Thyroid gland (tissue), 4 donors: Measurements from ENCODE around the gene GLCCI1. TPM values are rescaled to one million over a fixed set of nuclear protein-coding genes. Genes with fewer than 3 reads are reported as not detected.

Experiments
- DNase-seq, 2 donors: peaks; one replicate each; pipeline ENCODE4 v3.0.0-alpha.2; 2019
- H3K27ac ChIP-seq, 3 donors: fragments of 200-600 bp; sonication (generic); 1 replicate in 2 of 3; 2 replicates in 1 of 3; pipeline ENCODE4 v1.5.1; 2016 to 2019; ENCODE audit warnings: mild to moderate bottlenecking in 1 of 3, moderate library complexity in 1 of 3
- H3K27me3 ChIP-seq: fragments of 200-600 bp; sonication (generic); one replicate; pipeline ENCODE4 v1.5.1; 2019
- H3K36me3 ChIP-seq, 2 donors: fragments of 200-600 bp; sonication (generic); one replicate each; pipeline ENCODE4 v1.5.1; 2016 to 2019
- H3K4me1 ChIP-seq, 2 donors: fragments of 200-600 bp; sonication (generic); one replicate each; pipeline ENCODE4 v1.5.1; 2017 to 2019
- H3K4me3 ChIP-seq, 3 donors: fragments of 200-600 bp; sonication (generic); replicated peaks in 1 of 3; 1 replicate in 2 of 3; 2 replicates in 1 of 3; pipeline ENCODE4 v1.5.1; 2016; ENCODE audit warnings: mild to moderate bottlenecking in 1 of 3
- H3K9me3 ChIP-seq: fragments of 200-600 bp; sonication (generic); one replicate; pipeline ENCODE4 v1.5.1; 2017
- CTCF ChIP-seq, 6 experiments: fragments of 200-600 bp in 3 of 6; fragments of 450-650 bp in 3 of 6; sonication (generic) in 3 of 6; IDR thresholded peaks; one replicate each; pipeline ENCODE4 v1.5.1; 2016 to 2019; ENCODE audit warnings: antibody characterized with exemption in 6 of 6, mild to moderate bottlenecking in 2 of 6, inconsistent platforms in 1 of 6, moderate library complexity in 1 of 6
- POLR2A ChIP-seq, 2 donors: fragments of 450-650 bp; IDR thresholded peaks; one replicate each; pipeline ENCODE4 v1.6.1; 2017; ENCODE audit warnings: antibody characterized with exemption in 2 of 2, mild to moderate bottlenecking in 2 of 2, moderate library complexity in 1 of 2
- WGBS, 2 donors: methylation state at CpG; one replicate each; pipeline ENCODE4 v1.1.5; 2017; 5-methylcytosine and 5-hydroxymethylcytosine counted together
- intact Hi-C: fragments of 100-400 bp; cut with DNase I; formaldehyde crosslinking; loops from one replicate; pipeline ENCODE4 v1.15.1; 2023
- total RNA-seq, 4 donors: library from RNA; depleted of rRNA; stranded (reverse); fragments of >200 nt; gene quantifications; one replicate each; pipeline ENCODE4 v1.2.3, GENCODE V29; 2016

The GLCCI1 gene
- total RNA-seq, 4 donors from 2014 or later: 64.1 to 115 (median 68.9) TPM

DNA sequence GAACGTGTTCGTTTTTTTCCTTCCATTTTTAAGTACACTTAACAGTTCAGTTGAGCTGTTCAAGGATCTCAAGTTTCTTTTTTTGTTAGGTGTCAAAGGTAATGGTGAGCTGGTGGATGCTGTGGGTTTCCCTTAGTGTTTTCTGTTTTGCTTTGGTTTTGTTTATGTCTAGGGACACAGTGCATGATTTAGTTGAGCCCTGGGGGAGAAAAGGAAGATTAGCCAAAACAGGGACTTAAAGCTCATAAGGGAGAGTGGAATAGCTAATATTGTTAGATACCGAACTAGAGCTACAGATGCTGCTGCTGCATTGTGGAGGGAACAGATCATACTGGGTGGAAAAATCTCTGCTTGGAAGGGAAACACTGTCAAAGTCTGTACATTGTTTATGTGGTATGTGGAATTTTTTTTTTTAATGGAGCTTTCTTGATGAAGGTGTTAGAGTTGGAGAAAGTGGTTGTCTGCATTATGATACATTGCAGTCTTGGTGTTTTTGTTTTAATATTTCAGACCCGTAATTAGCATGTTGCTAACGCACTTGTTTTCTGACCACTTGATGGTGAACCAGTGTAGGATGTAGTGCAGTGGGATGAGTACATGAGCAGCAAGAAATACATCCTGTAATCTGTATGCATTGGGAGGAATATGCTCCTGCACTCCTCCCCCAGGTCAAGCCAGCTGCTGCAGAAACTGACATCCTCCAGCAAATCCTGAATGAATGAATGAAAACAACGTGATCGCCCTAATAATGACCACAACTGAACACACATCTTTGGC, 2.1 kb downstream of the GLCCI1 start:
- Histone ChIP-seq H3K4me3 (peak overlapping the region; percentile 14 to 81 (median 54)), H3K27me3 (no peaks in the 10 kb centered on the region), H3K36me3 (no peaks in the 10 kb centered on the region), H3K4me1 (peaks cover 11 to 25% of the 10 kb centered on the region in 2 donors), H3K27ac (peak overlapping the region; percentile 54 to 96 (median 87)), H3K9me3 (no peaks in the 10 kb centered on the region)
- WGBS, 2 donors: 14 to 17% methylated on average over 7 of the region's 7 CpGs
- intact Hi-C loops: no loop called here
- TF ChIP-seq CTCF (IDR thresholded peaks at IDR 0.05) (no peak), POLR2A (IDR thresholded peaks at IDR 0.05) (no peak)
- no peak for DNase-seq

GRCh38 chr7:7971308-7972040, 2.9 kb downstream of the GLCCI1 start:
- Histone ChIP-seq H3K27ac (peak overlapping the region in 2 of 3 donors; percentile 87 to 96), H3K36me3 (no peaks in the 10 kb centered on the region), H3K4me1 (peaks cover 11 to 25% of the 10 kb centered on the region in 2 donors), H3K27me3 (no peaks in the 10 kb centered on the region), H3K4me3 (peak overlapping the region; percentile 14 to 81 (median 54)), H3K9me3 (no peaks in the 10 kb centered on the region)
- intact Hi-C loops: no loop called here
- DNase-seq: no peak
- WGBS, 2 donors: 48 to 71% methylated on average over 9 of the region's 9 CpGs
- no peak for TF ChIP-seq CTCF (IDR thresholded peaks at IDR 0.05)
- no peak for TF ChIP-seq POLR2A (IDR thresholded peaks at IDR 0.05)

- no peaks in the 10 kb centered on the region for H3K27me3 ChIP-seq
- H3K4me1 ChIP-seq: peaks cover 11 to 25% of the 10 kb centered on the region in 2 donors
- no peaks in the 10 kb centered on the region for H3K9me3 ChIP-seq
- intact Hi-C loops: no loop called here
- H3K36me3 ChIP-seq: no peaks in the 10 kb centered on the region
- WGBS, 2 donors: 27 to 38% methylated on average over 6 of the region's 6 CpGs
- TF ChIP-seq POLR2A (IDR thresholded peaks at IDR 0.05): peak in 1 of 2 donors; percentile 39
- TF ChIP-seq CTCF (IDR thresholded peaks at IDR 0.05): no peak
- peak; percentile 24 to 32 for DNase-seq
- H3K27ac ChIP-seq: peak overlapping the region in 1 of 3 donors; percentile 96
- H3K4me3 ChIP-seq: peak overlapping the region in 2 of 3 donors; percentile 54 to 81
Measured at GRCh38 chr7:7972128-7972527, 3.5 kb downstream of the GLCCI1 start.

DNA sequence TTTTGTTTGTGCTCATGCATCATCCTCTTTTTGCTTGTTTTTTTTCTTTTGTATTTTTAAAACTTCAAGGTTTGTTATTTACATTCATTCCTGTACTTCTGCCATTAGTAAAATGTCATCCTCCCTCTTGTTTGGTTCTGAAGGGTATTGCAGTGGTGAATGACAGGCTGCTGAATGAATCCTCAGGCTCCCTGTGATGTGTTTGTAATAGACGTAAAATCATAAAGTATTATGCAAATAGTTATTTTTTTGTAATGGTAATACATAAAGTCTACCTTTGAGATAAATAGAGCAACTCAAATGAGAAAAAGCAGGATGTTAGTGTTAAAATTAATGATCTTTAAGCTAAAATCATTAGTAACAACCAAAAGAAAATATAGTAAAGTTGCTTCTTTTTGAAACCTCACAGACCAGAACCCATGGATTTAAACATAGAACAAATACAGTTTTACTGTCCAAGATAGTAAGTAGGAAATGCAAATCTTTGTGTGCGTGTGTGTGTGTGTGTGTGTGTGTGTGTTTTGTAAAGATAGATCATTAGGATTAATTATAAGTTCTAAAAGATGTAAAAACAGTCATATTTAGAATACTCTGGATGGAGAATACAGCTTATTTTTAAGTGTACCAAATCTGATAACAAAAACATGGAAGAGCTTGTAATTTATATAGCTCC, 4.5 kb downstream of the GLCCI1 start:
- Histone ChIP-seq H3K36me3 (no peaks in the 10 kb centered on the region), H3K4me1 (peaks cover 12 to 21% of the 10 kb centered on the region in 2 donors), H3K27me3 (no peaks in the 10 kb centered on the region), H3K9me3 (no peaks in the 10 kb centered on the region), H3K4me3 (no peak overlapping the region), H3K27ac (peak overlapping the region in 1 of 3 donors; percentile 96)
- no peak for DNase-seq
- TF ChIP-seq POLR2A (IDR thresholded peaks at IDR 0.05) (no peak), CTCF (IDR thresholded peaks at IDR 0.05) (no peak)
- intact Hi-C loops: no loop called here
- 46 to 47% methylated on average over 2 of the region's 2 CpGs for WGBS, 2 donors
